GM12865 (cell line): Measurements from ENCODE around the gene RAB36.
A peak's percentile ranks its signal among the peaks of the same experiment; 100 is the strongest.

ENCODE experiments used
- DNase-seq: peaks from one replicate; pipeline ENCODE4 v3.0.0; 2010; ENCODE audit warnings: low read depth
- H3K4me3 ChIP-seq: 2 replicates; pipeline ENCODE4 v1.5.1; 2011; ENCODE audit warnings: mild to moderate bottlenecking, low read depth, low read length, control low read depth
- TF ChIP-seq, protein P1 (sequence below): IDR thresholded peaks from 2 replicates; pipeline ENCODE4 v1.5.1; 2011; ENCODE audit warnings: low read length, control low read depth, low read depth, inconsistent platforms; ENCODE audit not compliant: insufficient read depth; ENCODE audit errors: missing control alignments

The RAB36 gene

DNA sequence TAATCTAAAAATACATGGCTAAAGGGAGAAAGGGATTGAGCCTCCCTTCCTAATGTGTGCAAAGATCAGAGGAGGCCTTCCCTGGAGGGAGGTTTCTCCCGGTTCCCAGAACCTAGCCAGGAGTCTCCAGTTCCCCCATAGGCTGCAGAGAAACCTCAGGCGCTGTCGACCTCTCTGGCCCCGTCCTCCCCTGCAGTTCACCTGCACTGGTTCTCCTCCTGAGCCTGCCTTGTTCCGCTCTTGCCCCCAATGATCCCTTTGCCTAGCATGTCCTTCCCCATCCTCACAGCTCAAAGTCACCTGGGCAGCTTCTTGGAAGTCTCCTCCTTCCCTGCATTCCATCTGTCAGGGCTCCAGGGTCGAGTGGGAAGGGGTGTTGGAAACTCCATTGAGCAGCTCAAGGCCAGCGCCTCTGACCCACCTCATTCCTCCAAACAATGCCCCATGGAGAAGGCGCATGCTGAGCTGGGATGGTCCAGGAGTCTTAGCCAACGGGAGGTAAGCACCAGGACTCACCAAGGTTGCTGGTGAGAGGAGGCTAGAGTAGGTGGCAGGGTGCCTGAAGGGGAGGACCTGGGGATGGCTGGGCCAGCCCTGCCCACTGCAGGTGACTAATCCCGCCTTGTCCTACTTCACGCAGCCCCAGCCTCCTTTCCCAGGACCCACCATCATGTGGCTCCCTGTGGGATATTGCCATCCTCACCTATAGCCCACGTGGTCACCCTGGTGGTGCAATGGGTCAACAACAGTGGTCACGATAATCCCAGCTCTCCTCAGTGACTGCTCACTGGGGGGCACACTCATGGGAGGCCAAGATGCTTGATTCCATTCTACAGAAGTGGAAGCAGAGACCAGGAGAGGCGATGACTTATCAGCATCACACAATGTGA lies 18.9 kb upstream of the RAB36 start:
- H3K4me3 ChIP-seq, result no peak overlapping the region
- TF ChIP-seq, protein P1, sequence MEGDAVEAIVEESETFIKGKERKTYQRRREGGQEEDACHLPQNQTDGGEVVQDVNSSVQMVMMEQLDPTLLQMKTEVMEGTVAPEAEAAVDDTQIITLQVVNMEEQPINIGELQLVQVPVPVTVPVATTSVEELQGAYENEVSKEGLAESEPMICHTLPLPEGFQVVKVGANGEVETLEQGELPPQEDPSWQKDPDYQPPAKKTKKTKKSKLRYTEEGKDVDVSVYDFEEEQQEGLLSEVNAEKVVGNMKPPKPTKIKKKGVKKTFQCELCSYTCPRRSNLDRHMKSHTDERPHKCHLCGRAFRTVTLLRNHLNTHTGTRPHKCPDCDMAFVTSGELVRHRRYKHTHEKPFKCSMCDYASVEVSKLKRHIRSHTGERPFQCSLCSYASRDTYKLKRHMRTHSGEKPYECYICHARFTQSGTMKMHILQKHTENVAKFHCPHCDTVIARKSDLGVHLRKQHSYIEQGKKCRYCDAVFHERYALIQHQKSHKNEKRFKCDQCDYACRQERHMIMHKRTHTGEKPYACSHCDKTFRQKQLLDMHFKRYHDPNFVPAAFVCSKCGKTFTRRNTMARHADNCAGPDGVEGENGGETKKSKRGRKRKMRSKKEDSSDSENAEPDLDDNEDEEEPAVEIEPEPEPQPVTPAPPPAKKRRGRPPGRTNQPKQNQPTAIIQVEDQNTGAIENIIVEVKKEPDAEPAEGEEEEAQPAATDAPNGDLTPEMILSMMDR, result no peak
- DNase-seq, result no peak

- TF ChIP-seq, protein P1, result no peak
- no peak overlapping the region for H3K4me3 ChIP-seq
- DNase-seq, result no peak
These were observed 18.1 kb upstream of the RAB36 start for GRCh38 chr22:23127055-23127756.

- TF ChIP-seq, protein P1, result no peak
- no peak for DNase-seq
- no peak overlapping the region for H3K4me3 ChIP-seq
These were observed 17.5 kb upstream of the RAB36 start for GRCh38 chr22:23127788-23128187.

DNA sequence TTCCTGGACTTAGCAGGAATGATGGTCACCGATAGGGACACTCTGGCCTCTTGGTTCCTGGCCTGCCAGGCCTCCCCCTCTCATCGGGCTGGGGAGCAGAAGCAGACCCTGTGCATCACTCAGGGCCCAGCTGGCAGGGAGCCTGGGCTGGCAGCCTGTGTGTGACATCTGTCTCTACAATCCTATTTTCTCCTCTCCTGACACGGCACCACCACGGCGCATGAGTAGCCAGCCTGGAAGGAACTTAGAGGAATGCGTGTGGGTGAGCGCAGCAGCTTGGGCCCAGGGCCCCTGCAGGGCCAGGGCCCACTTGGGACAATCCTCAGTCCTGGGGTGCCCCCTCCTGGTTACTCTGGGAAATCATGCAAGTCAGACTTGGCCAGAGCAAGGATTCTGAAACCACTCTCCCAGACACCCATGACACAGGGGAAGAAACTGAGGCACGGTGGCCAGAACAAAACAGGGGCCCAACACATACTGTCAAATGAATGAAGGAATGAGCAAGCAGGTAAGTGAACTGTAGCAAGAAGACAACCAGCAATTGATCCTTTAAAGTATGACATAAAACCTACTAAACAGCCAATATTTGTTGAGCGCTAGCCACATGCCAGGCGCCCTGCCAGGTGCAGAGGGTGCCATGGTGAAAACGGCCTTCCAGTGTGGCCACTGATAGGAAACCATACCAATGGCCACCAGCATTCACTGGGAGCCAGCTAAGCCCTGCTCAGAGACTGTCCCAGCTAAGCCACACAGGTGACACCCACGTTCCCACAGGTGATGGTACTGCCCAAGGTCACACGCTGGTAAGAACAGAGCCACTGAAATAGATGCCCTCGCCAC lies 16.8 kb upstream of the RAB36 start:
- TF ChIP-seq, protein P1, result peak; percentile 80
- H3K4me3 ChIP-seq, result no peak overlapping the region
- DNase-seq, result peak; percentile 83

GRCh38 chr22:23129149-23129548 lies 16.1 kb upstream of the RAB36 start:
- H3K4me3 ChIP-seq, result no peak overlapping the region
- no peak for DNase-seq
- TF ChIP-seq, protein P1, result no peak

- no peak overlapping the region for H3K4me3 ChIP-seq
- DNase-seq, result no peak
- TF ChIP-seq, protein P1, result no peak
These were observed 14.6 kb upstream of the RAB36 start for GRCh38 chr22:23130697-23131096.
